MM.1S (cell line): Measurements from ENCODE around the gene ACVR2B.

Experiments
- DNase-seq: peaks from one replicate; pipeline ENCODE4 v3.0.0-alpha.2; 2015
- H2AFZ ChIP-seq: fragments of 300-600 bp; sonication (generic); 2 replicates; pipeline ENCODE4 v1.6.0; 2016; ENCODE audit warnings: antibody characterized with exemption, low read length
- H3F3A ChIP-seq: fragments of 300-600 bp; sonication (generic); 2 replicates; pipeline ENCODE4 v1.6.1; 2016; ENCODE audit warnings: mild to moderate bottlenecking, antibody characterized with exemption, low read length, moderate library complexity, mixed read lengths; ENCODE audit not compliant: insufficient read depth
- H3K27ac ChIP-seq: fragments of 300-600 bp; sonication (generic); 2 replicates; pipeline ENCODE4 v1.5.1; 2016; ENCODE audit warnings: mild to moderate bottlenecking, low read length
- H3K27me3 ChIP-seq: fragments of 300-600 bp; sonication (generic); replicated peaks from 2 replicates; pipeline ENCODE4 v1.6.0; 2016; ENCODE audit warnings: low read length; ENCODE audit not compliant: insufficient read depth
- H3K36me3 ChIP-seq: fragments of 300-600 bp; sonication (generic); replicated peaks from 2 replicates; pipeline ENCODE4 v1.6.1; 2016; ENCODE audit warnings: mild to moderate bottlenecking, low read length, mixed read lengths; ENCODE audit not compliant: insufficient read depth
- H3K4me1 ChIP-seq: fragments of 300-600 bp; sonication (generic); 2 replicates; pipeline ENCODE4 v1.6.1; 2016; ENCODE audit warnings: low read length, mixed read lengths
- H3K4me2 ChIP-seq: fragments of 300-600 bp; sonication (generic); 2 replicates; pipeline ENCODE4 v1.6.0; 2016; ENCODE audit warnings: low read depth, low read length
- H3K4me3 ChIP-seq: fragments of 300-600 bp; sonication (generic); 2 replicates; pipeline ENCODE4 v1.5.1; 2016; ENCODE audit warnings: low read length, mixed read lengths
- H3K79me2 ChIP-seq: fragments of 300-600 bp; sonication (generic); 2 replicates; pipeline ENCODE4 v1.6.1; 2016; ENCODE audit warnings: mixed run types, low read length, mixed read lengths
- H3K9ac ChIP-seq: fragments of 300-600 bp; sonication (generic); 2 replicates; pipeline ENCODE4 v1.6.1; 2016; ENCODE audit warnings: low read length, mixed read lengths
- H3K9me2 ChIP-seq: fragments of 300-600 bp; sonication (generic); replicated peaks from 2 replicates; pipeline ENCODE4 v1.6.1; 2016; ENCODE audit warnings: mild to moderate bottlenecking, low read length, mixed read lengths; ENCODE audit not compliant: insufficient read depth
- H3K9me3 ChIP-seq: fragments of 300-600 bp; sonication (generic); replicated peaks from 2 replicates; pipeline ENCODE4 v1.6.1; 2016; ENCODE audit warnings: mild to moderate bottlenecking, low read length, mixed read lengths; ENCODE audit not compliant: insufficient read depth
- H4K20me1 ChIP-seq: fragments of 300-600 bp; sonication (generic); 2 replicates; pipeline ENCODE4 v1.6.1; 2016; ENCODE audit warnings: mild to moderate bottlenecking, low read length, moderate library complexity, mixed read lengths; ENCODE audit not compliant: insufficient read depth
- EZH2 ChIP-seq: fragments of 300-600 bp; sonication (generic); optimal IDR thresholded peaks from 2 replicates; pipeline ENCODE3; 2017; ENCODE audit warnings: low read depth, mild to moderate bottlenecking, antibody characterized with exemption, low read length, mixed read lengths
- EZH2phosphoT487 ChIP-seq: fragments of 300-600 bp; sonication (generic); IDR thresholded peaks from 2 replicates; pipeline ENCODE4 v1.6.1; 2018; ENCODE audit warnings: antibody characterized with exemption, low read length
- TF ChIP-seq, protein P1 (sequence below): fragments of 300-600 bp; sonication (generic); IDR thresholded peaks from 2 replicates; pipeline ENCODE4 v1.5.1; 2016; ENCODE audit warnings: antibody characterized with exemption, low read length, mixed read lengths

ACVR2B gene

DNA sequence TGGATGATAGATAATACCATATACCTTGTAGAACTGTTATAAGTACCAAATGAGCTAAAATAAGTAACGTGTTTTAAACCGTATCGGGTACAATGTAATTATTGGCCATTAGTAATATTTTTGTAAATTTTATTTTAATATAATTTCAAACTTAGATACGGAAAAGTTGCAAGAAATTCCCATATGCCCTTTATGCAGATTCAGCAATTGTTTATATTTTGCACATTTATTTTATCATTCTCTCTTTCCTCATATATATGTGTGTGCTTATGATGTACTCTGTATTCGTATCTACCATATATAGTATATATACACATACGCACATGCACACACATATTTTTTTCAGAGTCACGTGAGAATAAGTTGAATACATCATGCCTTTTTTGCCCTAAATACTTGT lies 80.9 kb downstream of the ACVR2B start:
- Histone ChIP-seq H3K36me3 (no peaks in the 10 kb centered on the region), H3K9ac (no peak overlapping the region), H3K4me1 (no peaks in the 10 kb centered on the region), H3K4me2 (no peak overlapping the region), H3K79me2 (no peaks in the 10 kb centered on the region), H3K27me3 (no peaks in the 10 kb centered on the region), H2AFZ (no peak overlapping the region), H3K27ac (no peak overlapping the region), H3F3A (no peaks in the 10 kb centered on the region), H3K4me3 (no peak overlapping the region), H3K9me2 (no peaks in the 10 kb centered on the region), H3K9me3 (no peaks in the 10 kb centered on the region), H4K20me1 (no peaks in the 10 kb centered on the region)
- TF ChIP-seq, protein P1, sequence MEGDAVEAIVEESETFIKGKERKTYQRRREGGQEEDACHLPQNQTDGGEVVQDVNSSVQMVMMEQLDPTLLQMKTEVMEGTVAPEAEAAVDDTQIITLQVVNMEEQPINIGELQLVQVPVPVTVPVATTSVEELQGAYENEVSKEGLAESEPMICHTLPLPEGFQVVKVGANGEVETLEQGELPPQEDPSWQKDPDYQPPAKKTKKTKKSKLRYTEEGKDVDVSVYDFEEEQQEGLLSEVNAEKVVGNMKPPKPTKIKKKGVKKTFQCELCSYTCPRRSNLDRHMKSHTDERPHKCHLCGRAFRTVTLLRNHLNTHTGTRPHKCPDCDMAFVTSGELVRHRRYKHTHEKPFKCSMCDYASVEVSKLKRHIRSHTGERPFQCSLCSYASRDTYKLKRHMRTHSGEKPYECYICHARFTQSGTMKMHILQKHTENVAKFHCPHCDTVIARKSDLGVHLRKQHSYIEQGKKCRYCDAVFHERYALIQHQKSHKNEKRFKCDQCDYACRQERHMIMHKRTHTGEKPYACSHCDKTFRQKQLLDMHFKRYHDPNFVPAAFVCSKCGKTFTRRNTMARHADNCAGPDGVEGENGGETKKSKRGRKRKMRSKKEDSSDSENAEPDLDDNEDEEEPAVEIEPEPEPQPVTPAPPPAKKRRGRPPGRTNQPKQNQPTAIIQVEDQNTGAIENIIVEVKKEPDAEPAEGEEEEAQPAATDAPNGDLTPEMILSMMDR: no peak
- TF ChIP-seq EZH2phosphoT487 (no peak), EZH2 (no peak)
- DNase-seq: no peak

DNA sequence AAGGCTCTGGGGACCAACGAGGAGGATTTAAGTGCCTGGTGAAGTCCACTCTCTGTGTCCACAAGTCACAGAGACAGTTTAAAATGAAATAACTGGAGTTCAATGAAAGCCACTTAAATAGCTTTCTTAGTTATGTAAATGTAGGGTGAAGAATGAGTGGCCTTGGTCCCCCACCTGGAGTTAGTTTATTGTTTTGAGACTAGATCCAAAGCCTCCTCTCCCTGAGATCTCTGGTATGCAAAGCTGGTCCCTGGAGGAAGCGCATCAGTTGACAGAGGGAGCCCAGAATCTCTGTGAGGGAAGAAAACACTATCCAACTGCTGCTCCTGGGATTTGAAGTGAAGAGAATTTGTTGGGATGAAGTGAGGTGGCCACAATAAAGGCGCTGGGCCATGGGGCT lies 83.0 kb downstream of the ACVR2B start:
- Histone ChIP-seq H3K27me3 (no peaks in the 10 kb centered on the region), H3K4me1 (no peaks in the 10 kb centered on the region), H3K79me2 (no peaks in the 10 kb centered on the region), H3F3A (no peaks in the 10 kb centered on the region), H4K20me1 (no peaks in the 10 kb centered on the region), H3K4me2 (no peak overlapping the region), H3K9me2 (no peaks in the 10 kb centered on the region), H3K9me3 (no peaks in the 10 kb centered on the region), H3K9ac (no peak overlapping the region), H3K27ac (no peak overlapping the region), H3K36me3 (no peaks in the 10 kb centered on the region), H2AFZ (no peak overlapping the region), H3K4me3 (no peak overlapping the region)
- TF ChIP-seq EZH2phosphoT487 (no peak), EZH2 (no peak)
- TF ChIP-seq, protein P1: no peak
- DNase-seq: no peak

DNA sequence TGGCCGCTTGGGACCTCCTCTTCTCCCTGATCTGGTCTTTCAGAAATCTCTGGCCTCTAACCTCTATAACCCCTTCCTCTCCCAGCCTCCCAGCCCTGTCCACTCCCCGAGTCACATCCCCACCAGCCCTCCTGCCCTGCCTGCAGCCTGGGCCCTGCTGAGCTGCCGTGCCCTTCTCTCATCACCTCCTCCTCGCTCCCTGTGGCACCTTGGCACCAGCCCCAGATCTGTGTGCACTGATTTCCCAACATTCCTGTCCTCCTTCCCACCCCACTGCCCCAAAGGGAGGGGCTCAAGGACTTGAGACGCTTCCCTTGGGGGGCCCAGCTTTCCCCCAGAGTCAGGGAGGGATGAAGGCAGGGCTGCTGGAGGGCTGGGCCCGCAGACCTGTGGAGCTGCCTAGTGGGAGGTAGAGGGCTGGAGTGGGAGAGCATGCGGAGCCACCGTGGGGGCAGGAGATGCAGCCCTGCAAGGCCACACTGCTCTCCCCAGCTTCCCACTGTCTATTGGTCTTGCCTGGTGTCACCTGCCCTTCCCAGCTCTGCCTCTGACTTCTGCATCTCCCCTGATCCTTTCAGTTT lies 85.2 kb downstream of the ACVR2B start:
- H3F3A ChIP-seq: no peaks in the 10 kb centered on the region
- H3K4me1 ChIP-seq: no peaks in the 10 kb centered on the region
- no peak overlapping the region for H3K4me3 ChIP-seq
- no peaks in the 10 kb centered on the region for H3K9me2 ChIP-seq
- no peaks in the 10 kb centered on the region for H3K79me2 ChIP-seq
- TF ChIP-seq, protein P1: no peak
- no peak for TF ChIP-seq EZH2
- no peak for TF ChIP-seq EZH2phosphoT487
- H3K9ac ChIP-seq: no peak overlapping the region
- no peak overlapping the region for H3K27ac ChIP-seq
- H3K4me2 ChIP-seq: no peak overlapping the region
- H2AFZ ChIP-seq: no peak overlapping the region
- no peaks in the 10 kb centered on the region for H3K36me3 ChIP-seq
- H3K27me3 ChIP-seq: no peaks in the 10 kb centered on the region
- no peak for DNase-seq
- no peaks in the 10 kb centered on the region for H3K9me3 ChIP-seq
- H4K20me1 ChIP-seq: no peaks in the 10 kb centered on the region
